ENCODE measurements around the gene ERP27. TPM values are rescaled to one million over a fixed set of nuclear protein-coding genes. Genes with fewer than 3 reads are reported as not detected.

ERP27 gene
- polyA plus RNA-seq (2013, experiment 1 of 2) = 0.54 TPM
- 0.11 TPM for polyA plus RNA-seq (2013, experiment 2 of 2)

DNA sequence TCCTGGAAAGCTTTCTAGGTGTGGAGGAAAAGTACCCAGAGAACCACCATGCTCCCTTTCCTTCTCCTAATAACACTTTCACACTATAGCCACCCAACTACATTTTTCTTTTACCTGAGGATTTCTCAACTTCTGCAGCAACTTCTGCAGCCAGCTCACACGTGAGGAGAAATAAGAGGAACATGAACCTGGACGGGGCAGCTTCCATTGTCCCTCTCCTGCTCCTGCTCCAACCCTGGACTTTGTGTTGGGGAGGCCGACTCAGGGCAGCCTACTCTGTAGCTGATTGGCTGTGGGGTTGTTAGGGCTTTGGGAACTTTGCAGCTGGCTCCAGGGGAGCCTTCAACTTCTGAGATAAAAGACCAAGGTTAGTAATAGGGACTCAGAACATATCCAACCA, at the start of gene ERP27:
Gene ERP27, minus strand, starts transcription at position 237 of the 400 bp plus-strand sequence. Its CDS starts 29 bp downstream, at position 208.
- Histone ChIP-seq H3K23ac (ENCODE audit: low read length in 2 of 2) (no peak within 1 kb of the TSS), H4K8ac (ENCODE audit: low read length) (no peak within 1 kb of the TSS), H3K36me3 (ENCODE audit: control insufficient read depth in 1 of 2, insufficient read depth in 2 of 2, low read depth in 1 of 2, low read length in 2 of 2) (peaks cover 0 to 4% of the 10 kb centered on the region in 2 experiments), H3K4me3 (ENCODE audit: insufficient read depth in 1 of 2, low read depth in 1 of 2, low read length in 2 of 2) (no peak within 1 kb of the TSS), H3K27me3 (ENCODE audit: control insufficient read depth in 1 of 2, insufficient read depth in 1 of 2, low read length in 2 of 2) (no peaks in the 10 kb centered on the region), H2BK12ac (ENCODE audit: low read length in 2 of 2) (peak within 1 kb of the TSS; percentile 54 to 61), H3K9me3 (ENCODE audit: control insufficient read depth, low read length) (no peaks in the 10 kb centered on the region), H3K4ac (ENCODE audit: low read depth in 1 of 2, low read length in 2 of 2) (no peak within 1 kb of the TSS), H3K18ac (ENCODE audit: low read depth in 1 of 2, low read length in 2 of 2) (peak within 1 kb of the TSS in 1 of 2 experiments; percentile 38), H3K14ac (ENCODE audit: low read length in 2 of 2) (no peak within 1 kb of the TSS), H2BK5ac (ENCODE audit: low read depth, low read length, poor library complexity, severe bottlenecking) (no peak within 1 kb of the TSS), H2AFZ (ENCODE audit: low read depth, low read length) (no peak within 1 kb of the TSS), H3K4me1 (ENCODE audit: control insufficient read depth, insufficient read depth, low read depth, low read length) (peaks cover 7% of the 10 kb centered on the region), H3K9ac (ENCODE audit: low read length) (no peak within 1 kb of the TSS), H2AK5ac (ENCODE audit: low read length, severe bottlenecking) (no peak within 1 kb of the TSS), H3K27ac (ENCODE audit: low read length, poor library complexity, severe bottlenecking) (no peak within 1 kb of the TSS), H4K91ac (ENCODE audit: low read length) (no peak within 1 kb of the TSS), H3K4me2 (ENCODE audit: low read length, poor library complexity, severe bottlenecking) (no peak within 1 kb of the TSS), H3K79me1 (replicated peaks; ENCODE audit: low read length, poor library complexity, severe bottlenecking) (no peaks in the 10 kb centered on the region), H2BK15ac (ENCODE audit: low read depth, poor library complexity, severe bottlenecking) (no peak within 1 kb of the TSS), H2BK120ac (ENCODE audit: low read depth, low read length) (no peak within 1 kb of the TSS)
- WGBS = 100% methylated on average over 3 of the region's 3 CpGs
- no peak for DNase-seq

DNA sequence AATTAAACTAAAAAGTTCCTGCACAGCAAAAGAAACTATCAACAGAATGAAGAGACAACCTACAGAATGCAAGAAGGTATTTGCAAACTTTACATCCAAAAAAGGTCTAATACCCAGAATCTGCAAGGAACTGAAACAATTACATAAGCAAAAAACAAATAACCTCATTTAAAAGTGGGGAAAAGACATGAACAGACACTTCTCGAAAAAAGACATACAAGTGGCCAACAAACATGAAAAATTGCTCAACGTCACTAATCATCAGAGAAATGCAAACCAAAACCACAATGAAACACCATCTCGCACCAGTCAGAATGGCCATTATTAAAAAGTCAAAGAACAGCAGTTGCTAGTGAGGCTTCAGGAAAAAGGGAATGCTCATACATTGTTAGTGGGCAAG, 49.7 kb upstream of the ERP27 start:
- Histone ChIP-seq H3K9me3 (ENCODE audit: control insufficient read depth, low read length) (no peaks in the 10 kb centered on the region), H3K4me3 (ENCODE audit: insufficient read depth in 1 of 2, low read depth in 1 of 2, low read length in 2 of 2) (no peak overlapping the region), H4K91ac (ENCODE audit: low read length) (no peak overlapping the region), H2BK5ac (ENCODE audit: low read depth, low read length, poor library complexity, severe bottlenecking) (no peak overlapping the region), H2AK5ac (ENCODE audit: low read length, severe bottlenecking) (no peak overlapping the region), H3K27me3 (ENCODE audit: control insufficient read depth in 1 of 2, insufficient read depth in 1 of 2, low read length in 2 of 2) (no peaks in the 10 kb centered on the region), H3K27ac (ENCODE audit: low read length, poor library complexity, severe bottlenecking) (no peak overlapping the region), H2BK12ac (ENCODE audit: low read length in 2 of 2) (no peak overlapping the region), H3K14ac (ENCODE audit: low read length in 2 of 2) (no peak overlapping the region), H3K79me1 (replicated peaks; ENCODE audit: low read length, poor library complexity, severe bottlenecking) (no peaks in the 10 kb centered on the region), H2BK15ac (ENCODE audit: low read depth, poor library complexity, severe bottlenecking) (no peak overlapping the region), H3K23ac (ENCODE audit: low read length in 2 of 2) (no peak overlapping the region), H2AFZ (ENCODE audit: low read depth, low read length) (no peak overlapping the region), H3K4me1 (ENCODE audit: control insufficient read depth, insufficient read depth, low read depth, low read length) (peaks cover 4% of the 10 kb centered on the region), H3K36me3 (ENCODE audit: control insufficient read depth in 1 of 2, insufficient read depth in 2 of 2, low read depth in 1 of 2, low read length in 2 of 2) (no peaks in the 10 kb centered on the region), H2BK120ac (ENCODE audit: low read depth, low read length) (no peak overlapping the region), H3K4ac (ENCODE audit: low read depth in 1 of 2, low read length in 2 of 2) (no peak overlapping the region), H3K4me2 (ENCODE audit: low read length, poor library complexity, severe bottlenecking) (no peak overlapping the region), H3K9ac (ENCODE audit: low read length) (no peak overlapping the region), H4K8ac (ENCODE audit: low read length) (no peak overlapping the region), H3K18ac (ENCODE audit: low read depth in 1 of 2, low read length in 2 of 2) (no peak overlapping the region)
- 88% methylated on average over 3 of the region's 3 CpGs for WGBS
- DNase-seq = no peak

DNA sequence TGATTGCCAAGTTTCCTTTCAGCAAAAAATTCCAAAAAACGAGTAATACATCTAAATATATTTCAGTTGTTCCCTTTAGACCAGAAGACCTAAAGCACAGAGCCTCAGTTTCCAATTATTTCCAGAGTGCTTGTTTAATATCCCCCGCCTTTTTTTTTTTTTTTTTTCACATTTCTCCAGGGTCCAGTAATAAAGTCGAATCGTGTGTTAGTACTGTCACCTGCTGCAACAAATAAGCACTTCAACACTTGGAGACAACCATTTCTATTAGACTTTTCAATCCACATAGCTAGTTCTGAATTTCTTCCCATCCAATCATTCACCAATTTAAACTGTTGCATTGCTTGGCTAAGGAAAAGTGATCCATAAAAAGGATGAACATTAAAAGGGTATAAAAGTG, 48.1 kb upstream of the ERP27 start:
- no peak overlapping the region for H4K91ac ChIP-seq (ENCODE audit: low read length)
- no peak overlapping the region for H3K4ac ChIP-seq (ENCODE audit: low read depth in 1 of 2, low read length in 2 of 2)
- H4K8ac ChIP-seq (ENCODE audit: low read length) = no peak overlapping the region
- no peak overlapping the region for H3K9ac ChIP-seq (ENCODE audit: low read length)
- H2BK5ac ChIP-seq (ENCODE audit: low read depth, low read length, poor library complexity, severe bottlenecking) = no peak overlapping the region
- H2BK120ac ChIP-seq (ENCODE audit: low read depth, low read length) = no peak overlapping the region
- H2AK5ac ChIP-seq (ENCODE audit: low read length, severe bottlenecking) = no peak overlapping the region
- no peak overlapping the region for H3K4me3 ChIP-seq (ENCODE audit: insufficient read depth in 1 of 2, low read depth in 1 of 2, low read length in 2 of 2)
- H3K79me1 ChIP-seq (replicated peaks; ENCODE audit: low read length, poor library complexity, severe bottlenecking) = no peaks in the 10 kb centered on the region
- no peak overlapping the region for H3K27ac ChIP-seq (ENCODE audit: low read length, poor library complexity, severe bottlenecking)
- H2BK15ac ChIP-seq (ENCODE audit: low read depth, poor library complexity, severe bottlenecking) = no peak overlapping the region
- DNase-seq = no peak
- no peak overlapping the region for H3K23ac ChIP-seq (ENCODE audit: low read length in 2 of 2)
- no peak overlapping the region for H3K4me2 ChIP-seq (ENCODE audit: low read length, poor library complexity, severe bottlenecking)
- no peaks in the 10 kb centered on the region for H3K36me3 ChIP-seq (ENCODE audit: control insufficient read depth in 1 of 2, insufficient read depth in 2 of 2, low read depth in 1 of 2, low read length in 2 of 2)
- H2AFZ ChIP-seq (ENCODE audit: low read depth, low read length) = no peak overlapping the region
- no peaks in the 10 kb centered on the region for H3K9me3 ChIP-seq (ENCODE audit: control insufficient read depth, low read length)
- H3K4me1 ChIP-seq (ENCODE audit: control insufficient read depth, insufficient read depth, low read depth, low read length) = peaks cover 4% of the 10 kb centered on the region
- H2BK12ac ChIP-seq (ENCODE audit: low read length in 2 of 2) = no peak overlapping the region
- 84% methylated on average over 4 of the region's 4 CpGs for WGBS
- H3K18ac ChIP-seq (ENCODE audit: low read depth in 1 of 2, low read length in 2 of 2) = no peak overlapping the region
- H3K27me3 ChIP-seq (ENCODE audit: control insufficient read depth in 1 of 2, insufficient read depth in 1 of 2, low read length in 2 of 2) = no peaks in the 10 kb centered on the region
- no peak overlapping the region for H3K14ac ChIP-seq (ENCODE audit: low read length in 2 of 2)

DNA sequence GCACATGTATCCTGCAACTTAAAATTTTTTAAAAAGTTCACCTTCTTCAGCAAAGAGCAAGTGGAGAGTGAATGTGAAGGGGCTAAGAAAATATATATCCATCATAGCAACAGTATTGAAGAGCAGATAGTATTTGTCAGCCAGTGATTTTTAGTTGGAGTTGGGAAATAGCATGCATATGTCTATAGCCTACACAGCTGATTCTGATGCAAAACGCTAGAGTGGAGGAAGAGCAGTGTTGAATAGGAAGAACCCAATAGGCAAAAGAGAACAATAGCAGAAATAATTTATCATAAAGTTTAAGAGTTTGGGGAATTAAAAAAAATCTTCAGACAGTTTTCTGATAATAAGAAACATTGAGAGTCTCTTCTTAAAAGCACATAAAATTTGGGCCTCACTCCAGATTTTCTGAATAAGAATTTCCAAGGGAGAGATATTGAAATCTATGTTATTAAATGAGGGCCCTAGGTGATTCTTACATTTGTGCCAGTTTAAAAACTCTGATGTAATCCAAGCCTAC, 46.5 kb upstream of the ERP27 start:
- Histone ChIP-seq H3K36me3 (ENCODE audit: control insufficient read depth in 1 of 2, insufficient read depth in 2 of 2, low read depth in 1 of 2, low read length in 2 of 2) (no peaks in the 10 kb centered on the region), H3K9ac (ENCODE audit: low read length) (no peak overlapping the region), H3K27ac (ENCODE audit: low read length, poor library complexity, severe bottlenecking) (no peak overlapping the region), H3K4me3 (ENCODE audit: insufficient read depth in 1 of 2, low read depth in 1 of 2, low read length in 2 of 2) (no peak overlapping the region), H3K79me1 (replicated peaks; ENCODE audit: low read length, poor library complexity, severe bottlenecking) (no peaks in the 10 kb centered on the region), H3K23ac (ENCODE audit: low read length in 2 of 2) (no peak overlapping the region), H2AK5ac (ENCODE audit: low read length, severe bottlenecking) (no peak overlapping the region), H3K4ac (ENCODE audit: low read depth in 1 of 2, low read length in 2 of 2) (no peak overlapping the region), H3K4me2 (ENCODE audit: low read length, poor library complexity, severe bottlenecking) (no peak overlapping the region), H2BK5ac (ENCODE audit: low read depth, low read length, poor library complexity, severe bottlenecking) (no peak overlapping the region), H3K18ac (ENCODE audit: low read depth in 1 of 2, low read length in 2 of 2) (no peak overlapping the region), H2BK120ac (ENCODE audit: low read depth, low read length) (no peak overlapping the region), H4K91ac (ENCODE audit: low read length) (no peak overlapping the region), H3K14ac (ENCODE audit: low read length in 2 of 2) (no peak overlapping the region), H4K8ac (ENCODE audit: low read length) (no peak overlapping the region), H3K4me1 (ENCODE audit: control insufficient read depth, insufficient read depth, low read depth, low read length) (peaks cover 4% of the 10 kb centered on the region), H2BK12ac (ENCODE audit: low read length in 2 of 2) (no peak overlapping the region), H2BK15ac (ENCODE audit: low read depth, poor library complexity, severe bottlenecking) (no peak overlapping the region), H3K9me3 (ENCODE audit: control insufficient read depth, low read length) (no peaks in the 10 kb centered on the region), H3K27me3 (ENCODE audit: control insufficient read depth in 1 of 2, insufficient read depth in 1 of 2, low read length in 2 of 2) (no peaks in the 10 kb centered on the region), H2AFZ (ENCODE audit: low read depth, low read length) (no peak overlapping the region)
- WGBS = no CpG with 5 or more reads among the region's 1 CpG
- no peak for DNase-seq

All from mesenchymal stem cell (in vitro differentiated cells and primary cell).